K562 (cell line): ENCODE results near the gene TMEM72. TPM values are rescaled to one million over a fixed set of nuclear protein-coding genes. Genes with fewer than 3 reads are reported as not detected.

Experiments
- ATAC-seq: fragments of 200-7000 bp; cut with Tn5 transposase; 3 replicates; pipeline ENCODE4 v1.9.1; 2020; ENCODE audit warnings: moderate library complexity
- BruUV-seq: library from RNA; stranded (reverse); fragments of 400-500 nt; replicated peaks from 2 replicates; lab custom pipeline; 2021; lab: Mats Ljungman, UMichigan
- CTCF ChIA-PET: fragments of 300-600 bp; formaldehyde crosslinking; extraction: SDS; loops from one replicate; lab custom pipeline; 2021; ENCODE audit warnings: low intra/inter-chr PET ratio; lab: Yijun Ruan, JAX
- POLR2A ChIA-PET: fragments of 300-600, 350-650 bp; sonication (Branson Sonifier 250); formaldehyde crosslinking; extraction: SDS; loops from one replicate; lab custom pipeline; 2021; ENCODE audit warnings: antibody characterized with exemption, inconsistent platforms; lab: Yijun Ruan, JAX
- DNase-seq, 4 experiments: peaks; one replicate each; pipeline versions ENCODE4 v3.0.0 to v3.0.0-alpha.2; 2011 to 2018; ENCODE audit warnings: low spot score in 3 of 4, mixed read lengths in 3 of 4; ENCODE audit errors: extremely low read depth in 1 of 4
- FAIRE-seq: peaks from 2 replicates; lab custom pipeline; 2011; peaks lifted over from hg19 to GRCh38; lab: Jason Lieb, UNC
- H2AFZ ChIP-seq: 2 replicates; pipeline ENCODE4 v1.6.0; 2011; ENCODE audit warnings: low read depth, low read length, control low read depth, inconsistent platforms
- H3K27ac ChIP-seq: fragments of 200-600 bp; 3 replicates; pipeline ENCODE4 v1.8.0; 2011; ENCODE audit warnings: low read depth, mild to moderate bottlenecking, control low read depth, inconsistent platforms, low read length, moderate library complexity, mixed read lengths; ENCODE audit errors: extremely low read depth
- H3K27me3 ChIP-seq, 2 experiments: fragments of 300-600 bp in 1 of 2; 2 replicates in 1 of 2; 3 replicates in 1 of 2; pipeline versions ENCODE4 v1.6.0 to v1.8.0; 2011; ENCODE audit warnings: inconsistent platforms in 2 of 2, low read length in 2 of 2, mild to moderate bottlenecking in 1 of 2, mixed read lengths in 1 of 2, moderate library complexity in 1 of 2; ENCODE audit not compliant: control insufficient read depth in 2 of 2, insufficient read depth in 2 of 2
- H3K36me3 ChIP-seq: fragments of 300-600 bp; 3 replicates; pipeline ENCODE4 v1.8.0; 2011; ENCODE audit warnings: mild to moderate bottlenecking, low read length, inconsistent platforms; ENCODE audit not compliant: control insufficient read depth, insufficient read depth
- H3K4me1 ChIP-seq, 2 experiments: fragments of 200-600 bp in 1 of 2; replicated peaks in 1 of 2; 2 replicates in 1 of 2; 3 replicates in 1 of 2; pipeline versions ENCODE4 v1.5.1 to v1.8.0; 2011; ENCODE audit warnings: inconsistent platforms in 2 of 2, low read length in 2 of 2, mild to moderate bottlenecking in 1 of 2, mixed read lengths in 1 of 2, moderate library complexity in 1 of 2; ENCODE audit not compliant: control insufficient read depth in 2 of 2, insufficient read depth in 2 of 2
- H3K4me2 ChIP-seq: 2 replicates; pipeline ENCODE4 v1.6.1; 2011; ENCODE audit warnings: low read length, control low read depth, inconsistent platforms, mixed read lengths; ENCODE audit not compliant: insufficient read depth
- H3K4me3 ChIP-seq: fragments of 200-600 bp; sonication (generic), shearing (Covaris generic); 2 replicates; pipeline ENCODE4 v1.5.1; 2016; ENCODE audit warnings: control low read depth, inconsistent platforms
- H3K79me2 ChIP-seq: fragments of 200-600 bp; 3 replicates; pipeline ENCODE4 v1.8.0; 2011; ENCODE audit warnings: low read length, inconsistent platforms; ENCODE audit not compliant: control insufficient read depth, insufficient read depth
- H3K9ac ChIP-seq, 2 experiments: 2 replicates each; pipeline versions ENCODE4 v1.6.0 to v1.6.1; 2011; ENCODE audit warnings: low read depth in 2 of 2, low read length in 2 of 2, control low read depth in 1 of 2, inconsistent platforms in 1 of 2, mild to moderate bottlenecking in 1 of 2, mixed read lengths in 1 of 2; ENCODE audit not compliant: insufficient read depth in 1 of 2
- H3K9me1 ChIP-seq: one replicate; pipeline ENCODE4 v1.6.0; 2011; ENCODE audit warnings: inconsistent platforms, mild to moderate bottlenecking, low read length, moderate library complexity; ENCODE audit not compliant: control insufficient read depth, insufficient read depth
- H3K9me3 ChIP-seq: replicated peaks from 2 replicates; pipeline ENCODE4 v1.5.1; 2011; ENCODE audit warnings: low read depth, low read length, inconsistent platforms; ENCODE audit not compliant: control insufficient read depth, insufficient read depth
- H4K20me1 ChIP-seq: replicated peaks from 2 replicates; pipeline ENCODE4 v1.6.1; 2011; ENCODE audit warnings: low read length, inconsistent platforms, mixed read lengths; ENCODE audit not compliant: control insufficient read depth, insufficient read depth
- E2F4 ChIP-seq: sonication (generic); formaldehyde crosslinking; IDR thresholded peaks from 2 replicates; pipeline ENCODE4 v1.8.0; 2022; ENCODE audit warnings: mild to moderate bottlenecking, low read depth, missing genetic modification reagents
- FOXP1 ChIP-seq: sonication (generic); formaldehyde crosslinking; IDR thresholded peaks from 2 replicates; pipeline ENCODE4 v1.8.0; 2022; ENCODE audit warnings: mild to moderate bottlenecking, missing genetic modification reagents
- GABPA ChIP-seq: fragments of 200-800 bp; sonication (Bioruptor generic); conservative IDR thresholded peaks from 2 replicates; pipeline ENCODE4 v1.6.1; 2016; ENCODE audit warnings: low read depth, missing genetic modification characterization, missing compliant biosample characterization
- JUND ChIP-seq, 2 experiments: IDR thresholded peaks; 2 replicates in 1 of 2; 3 replicates in 1 of 2; pipeline ENCODE4 v1.6.1; 2011; ENCODE audit warnings: borderline replicate concordance in 2 of 2, low read depth in 2 of 2, low read length in 2 of 2, improper control_type of control experiment in 1 of 2, missing biosample characterization in 1 of 2, missing genetic modification characterization in 1 of 2, missing genetic modification reagents in 1 of 2
- LARP7 ChIP-seq: fragments of 450-650 bp; IDR thresholded peaks from 2 replicates; pipeline ENCODE4 v1.6.1; 2016
- MNT ChIP-seq, 2 experiments: fragments of 450-650 bp; conservative IDR thresholded peaks; 2 replicates each; pipeline ENCODE4 v1.6.1; 2017; ENCODE audit warnings: mild to moderate bottlenecking in 2 of 2, moderate library complexity in 2 of 2
- NR2C2 ChIP-seq, 2 experiments: fragments of 200-800 bp in 1 of 2; sonication (Bioruptor generic) in 1 of 2; sonication (generic) in 1 of 2; formaldehyde crosslinking in 1 of 2; IDR thresholded peaks; 2 replicates each; pipeline versions ENCODE4 v1.6.1 to v1.8.0; 2016 to 2022; ENCODE audit warnings: mild to moderate bottlenecking in 1 of 2, missing compliant biosample characterization in 1 of 2, missing genetic modification characterization in 1 of 2, missing genetic modification reagents in 1 of 2
- NRF1 ChIP-seq, 2 experiments: fragments of 450-650 bp; IDR thresholded peaks in 1 of 2; conservative IDR thresholded peaks in 1 of 2; 2 replicates each; pipeline ENCODE4 v1.6.1; 2014; ENCODE audit warnings: mild to moderate bottlenecking in 2 of 2
- TSHZ1 ChIP-seq: fragments of 250-450 bp; sonication (Bioruptor Pico); IDR thresholded peaks from 2 replicates; pipeline ENCODE4 v1.4.0; 2020; ENCODE audit warnings: mild to moderate bottlenecking, moderate library complexity
- ZNF121 ChIP-seq: sonication (generic); formaldehyde crosslinking; conservative IDR thresholded peaks from 2 replicates; pipeline ENCODE4 v1.8.0; 2022; ENCODE audit warnings: missing genetic modification reagents
- ZSCAN29 ChIP-seq: fragments of 450-650 bp; IDR thresholded peaks from 2 replicates; pipeline ENCODE4 v1.6.1; 2017
- WGBS: fragments of 100-300 bp; shearing (Covaris generic); methylation state at CpG from one replicate; pipeline ENCODE4 v1.1.6; 2016; ENCODE audit warnings: low coverage, mixed read lengths; ENCODE audit not compliant: insufficient coverage; ENCODE audit errors: missing lambda C conversion rate; 5-methylcytosine and 5-hydroxymethylcytosine counted together
- in situ Hi-C: fragments of 300-500 bp; cut with MboI; formaldehyde crosslinking; loops from 4 replicates; pipeline ENCODE4 v1.15.0; 2018; ENCODE audit warnings: inconsistent platforms, mixed read lengths
- intact Hi-C: fragments of 100-400 bp; cut with micrococcal nuclease; formaldehyde crosslinking; loops from 2 replicates; pipeline ENCODE4 v1.14.2; 2022
- polyA plus RNA-seq, 8 experiments: library from polyadenylated mRNA; depleted of rRNA in 4 of 8; stranded (reverse) in 5 of 8; unstranded in 3 of 8; fragments of >200 nt; fragmentation: Nextera tagmentation in 2 of 8; fragmentation: Illumina TruSeq in 1 of 8; extraction: Ambion mirVana in 2 of 8; extraction: Trizol in 1 of 8; gene quantifications; 2 replicates each; pipeline versions ENCODE4 v1.2.1 to v1.2.3, GENCODE V29; 2011 to 2014; ENCODE audit warnings: inconsistent platforms in 1 of 8, missing spikeins in 1 of 8
- total RNA-seq, 7 experiments: library from RNA; depleted of rRNA in 6 of 7; stranded (reverse); fragments of >200 nt in 6 of 7; fragmentation: Illumina TruSeq in 2 of 7; extraction: Trizol in 2 of 7; gene quantifications; 2 replicates each; pipeline versions ENCODE4 v1.2.1 to v1.2.3, GENCODE V29; 2011 to 2021; ENCODE audit warnings: low replicate concordance in 1 of 7

TMEM72 gene
- total and polyA plus RNA-seq, 9 of the 15 experiments (the other 6 are each of a cell fraction or from before 2014, with no cell fraction given): not detected

- 18% methylated on average over 15 of the region's 15 CpGs for WGBS
- H4K20me1 ChIP-seq: peaks cover 8% of the 10 kb centered on the region; the same call in 1 of the 2 replicates
- no peak overlapping the region for H3K4me3 ChIP-seq
- no peak for DNase-seq
- peaks cover 8 to 16% of the 10 kb centered on the region in 2 experiments; a peak in 4 of 5 replicates for H3K4me1 ChIP-seq
- no peaks in the 10 kb centered on the region for H3K9me3 ChIP-seq
- no peaks in the 10 kb centered on the region for H3K36me3 ChIP-seq
- ATAC-seq: no peak
- no peak overlapping the region for H3K4me2 ChIP-seq
- H3K27ac ChIP-seq: no peak overlapping the region
- peaks cover 2 to 19% of the 10 kb centered on the region in 2 experiments; a peak in 2 of 5 replicates for H3K27me3 ChIP-seq
- ChIA-PET POLR2A (interaction anchor here (0.6 to 1.5 kb wide), 5 partner anchors 10 to 31 kb away, joined by 3 to 4 read pairs (median 3); no protein-coding TSS in a partner anchor), CTCF (no interaction called here)
- peaks cover 4% of the 10 kb centered on the region for H3K9me1 ChIP-seq
- intact Hi-C loops (no loop called here), in situ Hi-C loops (no loop called here)
- H3K79me2 ChIP-seq: no peaks in the 10 kb centered on the region
- BruUV-seq: no TSS peak
- H3K9ac ChIP-seq: 0 out of 4 replicates have a peak overlapping the region, but pooled peaks of 1 of the 2 experiments have one; percentile 36
- no peak overlapping the region for H2AFZ ChIP-seq
- FAIRE-seq: peak; percentile 29
- no peak for TF ChIP-seq ZSCAN29
- no peak for TF ChIP-seq NR2C2 (CRISPR knock-in tag; IDR thresholded peaks at IDR 0.05)
- peak; percentile 6; the same call in 1 of the 2 replicates for TF ChIP-seq NR2C2 (tag; IDR thresholded peaks at IDR 0.05)
- no peak for TF ChIP-seq JUND (IDR thresholded peaks at IDR 0.05; ENCODE audit: borderline replicate concordance, low read depth, low read length)
- no peak for TF ChIP-seq JUND (tag; IDR thresholded peaks at IDR 0.05; ENCODE audit: borderline replicate concordance, low read depth, low read length)
- TF ChIP-seq E2F4 (CRISPR knock-in tag): no peak
- 0 out of 2 replicates have a peak, but pooled peaks have one; percentile 8 for TF ChIP-seq GABPA
- TF ChIP-seq MNT (conservative IDR thresholded peaks at IDR 0.05): no peak
- TF ChIP-seq TSHZ1 (CRISPR knock-in tag): no peak
- TF ChIP-seq FOXP1 (CRISPR knock-in tag): no peak
- TF ChIP-seq ZNF121 (CRISPR knock-in tag): no peak
- TF ChIP-seq NRF1 (conservative IDR thresholded peaks at IDR 0.05 in 1 of 2, IDR thresholded peaks at IDR 0.05 in 1 of 2): no peak
- TF ChIP-seq LARP7: no peak
Observed at GRCh38 chr10:44963772-44964633, 52.9 kb downstream of the TMEM72 start.
